ENCODE data around the gene KLHDC4.

The KLHDC4 gene

DNA sequence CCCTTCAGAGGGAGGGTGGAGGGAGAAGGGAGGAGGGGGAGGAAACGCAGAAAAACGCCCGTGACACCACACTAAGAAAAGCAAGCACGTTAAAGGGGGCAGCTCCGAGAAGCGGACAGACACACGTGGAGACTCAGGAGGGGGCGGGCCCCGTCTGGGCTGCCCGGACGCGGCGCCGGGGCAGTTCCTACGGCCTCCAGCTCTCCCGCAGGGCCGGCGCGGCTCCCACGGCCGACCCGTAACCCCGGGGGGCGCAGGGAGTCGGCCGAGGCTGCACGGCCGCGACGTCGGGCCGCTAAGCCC, 362 bp downstream of the KLHDC4 start:
- Histone ChIP-seq H3K27ac (ENCODE audit: low read depth, low read length) (peak overlapping the region; percentile 77), H3K79me2 (ENCODE audit: insufficient read depth, low read length) (peaks cover 56% of the 10 kb centered on the region), H4K20me1 (ENCODE audit: low read depth, low read length) (no peaks in the 10 kb centered on the region), H3K4me3 (ENCODE audit: insufficient read depth, low read length, poor library complexity, severe bottlenecking) (peak overlapping the region; percentile 85), H3F3A (ENCODE audit: insufficient read depth) (peaks cover 36% of the 10 kb centered on the region), H3K36me3 (ENCODE audit: low read length) (peaks cover 19% of the 10 kb centered on the region; the same call in 1 of the 2 replicates), H3K4me2 (ENCODE audit: low read depth, low read length, poor library complexity, severe bottlenecking) (peak overlapping the region; percentile 81), H3K27me3 (ENCODE audit: low read length) (no peaks in the 10 kb centered on the region), H3K9me3 (ENCODE audit: insufficient read depth, low read length) (no peaks in the 10 kb centered on the region), H3K9ac (ENCODE audit: low read length) (peak overlapping the region; percentile 89), H2AFZ (ENCODE audit: low read depth, low read length, severe bottlenecking) (peak overlapping the region; percentile 78), H3K9me2 (replicated peaks; ENCODE audit: insufficient read depth, low read length) (no peaks in the 10 kb centered on the region)
- TF ChIP-seq EZH2phosphoT487 (conservative IDR thresholded peaks at IDR 0.05; ENCODE audit: low read length) = no peak

DNA sequence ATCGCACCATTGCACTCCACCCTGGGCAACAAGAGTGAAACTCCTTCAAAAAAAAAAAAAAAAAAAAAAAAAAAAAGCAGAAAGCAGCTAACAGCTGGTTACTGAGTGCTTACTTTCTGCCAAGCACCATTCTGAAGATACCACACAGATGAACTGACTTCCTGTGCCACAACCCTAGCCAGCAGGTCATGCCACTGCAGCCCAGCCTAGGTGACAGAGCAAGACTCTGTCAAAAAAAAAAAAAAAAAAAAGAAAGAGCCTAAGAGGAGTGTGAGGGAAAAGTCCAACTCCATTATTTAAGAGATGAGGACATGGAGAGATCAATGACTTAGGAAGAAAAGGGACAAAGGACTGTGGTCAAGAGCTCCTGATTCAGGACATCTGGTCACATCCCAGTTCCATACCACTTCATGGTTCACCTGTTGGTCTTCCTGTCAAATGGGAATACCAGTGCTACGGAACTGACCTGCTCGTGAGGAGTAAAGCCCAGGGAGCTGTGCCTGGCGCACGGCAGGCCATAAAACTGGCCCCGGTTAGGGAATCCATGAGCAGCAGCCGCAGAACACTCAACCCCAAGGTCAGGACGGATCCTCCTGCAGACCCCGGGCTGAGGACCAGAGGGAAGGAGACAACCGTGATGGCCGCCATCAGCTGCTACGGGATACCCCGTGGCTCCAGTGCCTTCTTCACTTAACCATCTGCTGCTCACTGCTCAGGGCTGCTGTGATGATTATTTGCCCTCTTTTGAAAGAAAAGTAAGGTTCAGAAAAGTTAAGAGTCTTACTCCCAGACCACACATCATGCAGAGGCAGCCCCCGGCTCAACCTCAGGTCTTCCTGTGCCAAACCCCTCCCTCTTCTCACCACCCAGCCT, 950 bp downstream of the KLHDC4 start:
- TF ChIP-seq, protein P1, sequence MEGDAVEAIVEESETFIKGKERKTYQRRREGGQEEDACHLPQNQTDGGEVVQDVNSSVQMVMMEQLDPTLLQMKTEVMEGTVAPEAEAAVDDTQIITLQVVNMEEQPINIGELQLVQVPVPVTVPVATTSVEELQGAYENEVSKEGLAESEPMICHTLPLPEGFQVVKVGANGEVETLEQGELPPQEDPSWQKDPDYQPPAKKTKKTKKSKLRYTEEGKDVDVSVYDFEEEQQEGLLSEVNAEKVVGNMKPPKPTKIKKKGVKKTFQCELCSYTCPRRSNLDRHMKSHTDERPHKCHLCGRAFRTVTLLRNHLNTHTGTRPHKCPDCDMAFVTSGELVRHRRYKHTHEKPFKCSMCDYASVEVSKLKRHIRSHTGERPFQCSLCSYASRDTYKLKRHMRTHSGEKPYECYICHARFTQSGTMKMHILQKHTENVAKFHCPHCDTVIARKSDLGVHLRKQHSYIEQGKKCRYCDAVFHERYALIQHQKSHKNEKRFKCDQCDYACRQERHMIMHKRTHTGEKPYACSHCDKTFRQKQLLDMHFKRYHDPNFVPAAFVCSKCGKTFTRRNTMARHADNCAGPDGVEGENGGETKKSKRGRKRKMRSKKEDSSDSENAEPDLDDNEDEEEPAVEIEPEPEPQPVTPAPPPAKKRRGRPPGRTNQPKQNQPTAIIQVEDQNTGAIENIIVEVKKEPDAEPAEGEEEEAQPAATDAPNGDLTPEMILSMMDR (IDR thresholded peaks at IDR 0.05; ENCODE audit: insufficient read depth, low read length, poor library complexity, severe bottlenecking) = no peak
- TF ChIP-seq EZH2phosphoT487 (conservative IDR thresholded peaks at IDR 0.05; ENCODE audit: low read length) = no peak
- Histone ChIP-seq H3K4me2 (ENCODE audit: low read depth, low read length, poor library complexity, severe bottlenecking) (peak overlapping the region; percentile 81), H3K27ac (ENCODE audit: low read depth, low read length) (peak overlapping the region; percentile 77)

DNA sequence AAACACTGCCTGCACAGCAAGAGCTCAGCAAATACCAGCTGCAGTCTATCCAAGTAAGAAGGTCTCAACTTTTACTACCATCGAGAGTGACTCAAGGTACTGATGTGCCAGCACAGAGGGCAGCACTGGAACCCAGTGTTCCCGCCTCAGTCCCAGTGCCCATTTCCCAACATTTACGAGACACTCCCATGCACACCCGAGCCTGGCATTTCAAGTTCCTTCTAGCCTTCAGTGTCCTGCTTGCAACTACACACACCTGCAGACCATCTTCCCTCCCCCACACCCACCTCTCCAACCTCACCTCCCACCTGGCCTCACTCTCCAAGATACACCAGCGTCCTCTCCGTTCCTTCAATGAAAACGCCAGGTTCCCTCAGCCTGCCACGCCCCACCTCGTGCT, 3.2 kb downstream of the KLHDC4 start:
- H3K4me2 ChIP-seq (ENCODE audit: low read depth, low read length, poor library complexity, severe bottlenecking) = peak overlapping the region; percentile 33
- H3K9me3 ChIP-seq (ENCODE audit: insufficient read depth, low read length) = no peaks in the 10 kb centered on the region
- H3K27ac ChIP-seq (ENCODE audit: low read depth, low read length) = peak overlapping the region; percentile 84
- peaks cover 24% of the 10 kb centered on the region for H3K36me3 ChIP-seq (ENCODE audit: low read length)
- no peaks in the 10 kb centered on the region for H3K27me3 ChIP-seq (ENCODE audit: low read length)
- H3K9me2 ChIP-seq (replicated peaks; ENCODE audit: insufficient read depth, low read length) = no peaks in the 10 kb centered on the region
- H3K4me3 ChIP-seq (ENCODE audit: insufficient read depth, low read length, poor library complexity, severe bottlenecking) = no peak overlapping the region
- TF ChIP-seq, protein P1 (IDR thresholded peaks at IDR 0.05; ENCODE audit: insufficient read depth, low read length, poor library complexity, severe bottlenecking) = no peak
- no peak for TF ChIP-seq EZH2phosphoT487 (conservative IDR thresholded peaks at IDR 0.05; ENCODE audit: low read length)
- no peak overlapping the region for H2AFZ ChIP-seq (ENCODE audit: low read depth, low read length, severe bottlenecking)
- H3K79me2 ChIP-seq (ENCODE audit: insufficient read depth, low read length) = peaks cover 76% of the 10 kb centered on the region
- H4K20me1 ChIP-seq (ENCODE audit: low read depth, low read length) = no peaks in the 10 kb centered on the region
- peak overlapping the region; percentile 18; the same call in 1 of the 2 replicates for H3K9ac ChIP-seq (ENCODE audit: low read length)
- peaks cover 18% of the 10 kb centered on the region for H3F3A ChIP-seq (ENCODE audit: insufficient read depth)

More for the DNA sequence above, 950 bp downstream of the KLHDC4 start:
- H3K79me2 ChIP-seq (ENCODE audit: insufficient read depth, low read length) = peaks cover 58% of the 10 kb centered on the region
- no peaks in the 10 kb centered on the region for H3K9me2 ChIP-seq (replicated peaks; ENCODE audit: insufficient read depth, low read length)
- H3K27me3 ChIP-seq (ENCODE audit: low read length) = no peaks in the 10 kb centered on the region
- H3F3A ChIP-seq (ENCODE audit: insufficient read depth) = peaks cover 31% of the 10 kb centered on the region
- H3K36me3 ChIP-seq (ENCODE audit: low read length) = peaks cover 19% of the 10 kb centered on the region; the same call in 1 of the 2 replicates
- peak overlapping the region; percentile 85 for H3K4me3 ChIP-seq (ENCODE audit: insufficient read depth, low read length, poor library complexity, severe bottlenecking)
- H2AFZ ChIP-seq (ENCODE audit: low read depth, low read length, severe bottlenecking) = no peak overlapping the region
- H3K9ac ChIP-seq (ENCODE audit: low read length) = peak overlapping the region; percentile 89
- no peaks in the 10 kb centered on the region for H3K9me3 ChIP-seq (ENCODE audit: insufficient read depth, low read length)
- H4K20me1 ChIP-seq (ENCODE audit: low read depth, low read length) = no peaks in the 10 kb centered on the region

DNA sequence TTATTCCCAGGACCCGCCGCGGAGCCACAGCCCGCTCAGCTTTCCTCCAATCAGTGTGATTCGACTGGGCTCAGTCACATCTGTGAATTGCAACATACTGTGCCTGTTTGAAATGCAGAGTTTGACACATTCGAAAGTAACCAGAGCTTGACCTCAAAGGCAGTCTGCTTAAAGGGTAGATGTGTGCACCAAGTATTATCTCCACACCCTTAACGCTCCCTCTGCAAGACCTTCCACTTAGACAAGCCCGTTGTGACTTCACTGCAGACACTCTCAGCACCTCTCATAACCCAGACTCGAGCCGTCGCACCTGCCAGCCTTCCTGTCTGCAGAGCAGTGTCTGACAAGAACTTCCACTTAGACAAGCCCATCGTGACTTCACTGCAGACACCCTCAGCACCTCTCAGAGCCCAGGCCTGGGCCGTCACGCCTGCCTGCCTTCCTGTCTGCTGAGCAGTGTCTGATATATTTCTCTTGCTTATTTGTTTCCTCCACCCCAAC, 3.7 kb downstream of the KLHDC4 start:
- peak overlapping the region; percentile 33 for H3K4me2 ChIP-seq (ENCODE audit: low read depth, low read length, poor library complexity, severe bottlenecking)
- H3K36me3 ChIP-seq (ENCODE audit: low read length) = peaks cover 24% of the 10 kb centered on the region
- peaks cover 78% of the 10 kb centered on the region for H3K79me2 ChIP-seq (ENCODE audit: insufficient read depth, low read length)
- H4K20me1 ChIP-seq (ENCODE audit: low read depth, low read length) = no peaks in the 10 kb centered on the region
- H3K9ac ChIP-seq (ENCODE audit: low read length) = 0 out of 2 replicates have a peak overlapping the region, but pooled peaks have one; percentile 18
- H3K27ac ChIP-seq (ENCODE audit: low read depth, low read length) = peak overlapping the region; percentile 84
- H3K9me2 ChIP-seq (replicated peaks; ENCODE audit: insufficient read depth, low read length) = no peaks in the 10 kb centered on the region
- no peak overlapping the region for H2AFZ ChIP-seq (ENCODE audit: low read depth, low read length, severe bottlenecking)
- no peak overlapping the region for H3K4me3 ChIP-seq (ENCODE audit: insufficient read depth, low read length, poor library complexity, severe bottlenecking)
- H3F3A ChIP-seq (ENCODE audit: insufficient read depth) = peaks cover 18% of the 10 kb centered on the region
- no peaks in the 10 kb centered on the region for H3K9me3 ChIP-seq (ENCODE audit: insufficient read depth, low read length)
- no peak for TF ChIP-seq EZH2phosphoT487 (conservative IDR thresholded peaks at IDR 0.05; ENCODE audit: low read length)
- TF ChIP-seq, protein P1 (IDR thresholded peaks at IDR 0.05; ENCODE audit: insufficient read depth, low read length, poor library complexity, severe bottlenecking) = no peak
- no peaks in the 10 kb centered on the region for H3K27me3 ChIP-seq (ENCODE audit: low read length)

All from SU-DHL-6 (cell line).